Heart left ventricle (tissue), 13 donors: ENCODE data around the gene BMPR1A.

Experiments used
- CTCF ChIP-seq, 12 donors: fragments of 200-600 bp; sonication (generic) in 4 of 12; IDR thresholded peaks; one replicate each; pipeline versions ENCODE4 v1.5.0 to v1.8.0; 2018 to 2022; ENCODE audit warnings: antibody characterized with exemption in 12 of 12, mild to moderate bottlenecking in 5 of 12
- POLR2A ChIP-seq, 2 donors: fragments of 450-650 bp; IDR thresholded peaks; one replicate each; pipeline ENCODE4 v1.6.1; 2017; ENCODE audit warnings: antibody characterized with exemption in 2 of 2, mild to moderate bottlenecking in 2 of 2, moderate library complexity in 2 of 2
- donor health status: ischemic (EF 13 %, LVEDD 7.1; RV severe dilation, severe dysfunction).
- donor health status: DM: no; HTN: yes; CAD: no.
- donor health status: DM: no; HTN: no; CAD: no.
- donor health status: ischemic (EF 25% LVEDD 6.9; RV normal size, moderate dysfunction).
- donor health status: ischemic (EF 25% LVEDD 5.7; RV mildly dilated, moderate dysfunction).
- donor health status: ischemic (EF 35%, LVEDD 5.7; RV mildly dilated, moderate dysfunction).
- donor health status: nonischemic (EF 11% LVEDD 7.7; RV severe dilation, severe dysfunction).
- donor health status: DM: yes; HTN: yes; CAD: no.
- donor health status: PGD.
- donor health status: ischemic (EF 29% LVEDD 5.4; RV normal size, mild dysfunction).
- donor health status: nonischemic (EF 23%, LVEDD 6.1; RV moderate dilation, normal function).

GRCh38 chr10:86820509-86820908 is 64.1 kb downstream of the BMPR1A start:
- TF ChIP-seq CTCF (IDR thresholded peaks at IDR 0.05) (no peak), POLR2A (IDR thresholded peaks at IDR 0.05) (no peak)
